Upper lobe of left lung (tissue), 6 donors: ENCODE data around the gene SIL1. TPM values are rescaled to one million over a fixed set of nuclear protein-coding genes. Genes with fewer than 3 reads are reported as not detected.
A peak's percentile ranks its signal among the peaks of the same experiment; 100 is the strongest.

ENCODE experiments used
- ATAC-seq, 2 donors: fragments of 200-7000 bp; cut with Tn5 transposase; one replicate each; pipeline ENCODE4 v1.9.1; 2022; ENCODE audit warnings: mild to moderate bottlenecking in 2 of 2, moderate library complexity in 2 of 2; ENCODE audit not compliant: low FRiP score in 2 of 2
- DNase-seq, 2 donors: peaks; one replicate each; pipeline ENCODE4 v3.0.0-alpha.2; 2019 to 2020
- H3K27ac ChIP-seq, 4 donors: fragments of 200-600 bp; sonication (generic); one replicate each; pipeline ENCODE4 v1.5.1; 2016 to 2019
- H3K27me3 ChIP-seq, 4 donors: fragments of 200-600 bp; sonication (generic); one replicate each; pipeline ENCODE4 v1.5.1; 2017 to 2019
- H3K36me3 ChIP-seq, 4 donors: fragments of 200-600 bp; sonication (generic); one replicate each; pipeline ENCODE4 v1.5.1; 2016 to 2019
- H3K4me1 ChIP-seq, 4 donors: fragments of 200-600 bp; sonication (generic); one replicate each; pipeline ENCODE4 v1.5.1; 2018 to 2019
- H3K4me3 ChIP-seq, 4 donors: fragments of 200-600 bp; sonication (generic); one replicate each; pipeline ENCODE4 v1.5.1; 2017 to 2019; ENCODE audit warnings: mild to moderate bottlenecking in 2 of 4, moderate library complexity in 1 of 4
- H3K9me3 ChIP-seq, 4 donors: fragments of 200-600 bp; sonication (generic); one replicate each; pipeline ENCODE4 v1.5.1; 2018 to 2019
- CTCF ChIP-seq, 6 experiments: fragments of 450-650 bp in 4 of 6; fragments of 200-600 bp in 2 of 6; sonication (generic) in 2 of 6; IDR thresholded peaks; one replicate each; pipeline ENCODE4 v1.5.1; 2016 to 2019; ENCODE audit warnings: antibody characterized with exemption in 6 of 6
- EP300 ChIP-seq, 4 donors: sonication (generic); formaldehyde crosslinking; IDR thresholded peaks; one replicate each; pipeline ENCODE4 v1.5.1; 2017; ENCODE audit warnings: antibody characterized with exemption in 4 of 4, control low read depth in 2 of 4
- POLR2A ChIP-seq, 4 donors: fragments of 450-650 bp; IDR thresholded peaks; one replicate each; pipeline ENCODE4 v1.5.1; 2016 to 2017; ENCODE audit warnings: antibody characterized with exemption in 4 of 4, mild to moderate bottlenecking in 2 of 4
- POLR2AphosphoS5 ChIP-seq, 2 donors: sonication (generic); formaldehyde crosslinking; IDR thresholded peaks; one replicate each; pipeline ENCODE4 v1.5.1; 2017; ENCODE audit warnings: antibody characterized with exemption in 2 of 2
- WGBS, 2 donors: methylation state at CpG; one replicate each; pipeline ENCODE4 v1.1.5; 2017 to 2018; 5-methylcytosine and 5-hydroxymethylcytosine counted together
- total RNA-seq, 6 donors: library from RNA; depleted of rRNA in 4 of 6; stranded (reverse); fragments of >200 nt in 4 of 6; gene quantifications; one replicate each; pipeline versions ENCODE4 v1.1.0 to v1.2.1, GENCODE V29; 2016 to 2021
- donor health status: DM: no; HTN: no; CAD: no; lungs with moderate emphysema.
- donor health status: DM: no; HTN: yes; CAD: no; lungs with severe emphysema.

SIL1 gene
- total RNA-seq, 6 donors from 2014 or later: 30.2 to 83.8 (median 51.2) TPM

- TF ChIP-seq EP300 (IDR thresholded peaks at IDR 0.05): no peak
- no peak for TF ChIP-seq POLR2A (IDR thresholded peaks at IDR 0.05)
- no peak for TF ChIP-seq POLR2AphosphoS5 (IDR thresholded peaks at IDR 0.05)
- no peak for TF ChIP-seq CTCF (IDR thresholded peaks at IDR 0.05)
- H3K36me3 ChIP-seq: no peaks in the 10 kb centered on the region
- no peak overlapping the region for H3K4me3 ChIP-seq
- WGBS, 2 donors: 88% methylated on average over 5 of the region's 5 CpGs
- H3K4me1 ChIP-seq: peaks cover 7 to 24% (median 11%) of the 10 kb centered on the region in 4 donors
- no peak overlapping the region for H3K27ac ChIP-seq
- H3K27me3 ChIP-seq: no peaks in the 10 kb centered on the region
- DNase-seq: peak in 1 of 2 donors; percentile 8
- ATAC-seq: no peak
- H3K9me3 ChIP-seq: no peaks in the 10 kb centered on the region
Observed at GRCh38 chr5:138969323-138970002, 228.7 kb downstream of the SIL1 start.

GRCh38 chr5:138968601-138969000, 229.6 kb downstream of the SIL1 start:
- Histone ChIP-seq H3K36me3 (no peaks in the 10 kb centered on the region), H3K27ac (no peak overlapping the region), H3K4me3 (no peak overlapping the region), H3K4me1 (peaks cover 0 to 16% (median 4%) of the 10 kb centered on the region in 4 donors), H3K9me3 (no peaks in the 10 kb centered on the region), H3K27me3 (no peaks in the 10 kb centered on the region)
- no peak for DNase-seq
- ATAC-seq: no peak
- no peak for TF ChIP-seq POLR2A (IDR thresholded peaks at IDR 0.05)
- no peak for TF ChIP-seq POLR2AphosphoS5 (IDR thresholded peaks at IDR 0.05)
- no peak for TF ChIP-seq CTCF (IDR thresholded peaks at IDR 0.05)
- TF ChIP-seq EP300 (IDR thresholded peaks at IDR 0.05): no peak
- WGBS, 2 donors: 95 to 100% methylated on average over 4 of the region's 4 CpGs

- DNase-seq: peak in 1 of 2 donors; percentile 84
Observed at GRCh38 chr5:138967791-138968448, 230.2 kb downstream of the SIL1 start.

GRCh38 chr5:138966236-138966985, 231.8 kb downstream of the SIL1 start:
- TF ChIP-seq POLR2AphosphoS5 (IDR thresholded peaks at IDR 0.05): no peak
- no peak for TF ChIP-seq POLR2A (IDR thresholded peaks at IDR 0.05)
- no peak for TF ChIP-seq EP300 (IDR thresholded peaks at IDR 0.05)
- no peak for TF ChIP-seq CTCF (IDR thresholded peaks at IDR 0.05)

More at GRCh38 chr5:138967791-138968448, 230.2 kb downstream of the SIL1 start:
- Histone ChIP-seq H3K36me3 (no peaks in the 10 kb centered on the region), H3K4me3 (no peak overlapping the region), H3K4me1 (peaks cover 0 to 18% (median 2%) of the 10 kb centered on the region in 4 donors), H3K9me3 (no peaks in the 10 kb centered on the region), H3K27ac (no peak overlapping the region), H3K27me3 (no peaks in the 10 kb centered on the region)
- peak in 1 of 2 donors; percentile 74 for ATAC-seq
- WGBS, 2 donors: 61 to 78% methylated on average over 8 to 9 of the region's 10 CpGs
- TF ChIP-seq POLR2AphosphoS5 (IDR thresholded peaks at IDR 0.05) (no peak), POLR2A (IDR thresholded peaks at IDR 0.05) (no peak), CTCF (IDR thresholded peaks at IDR 0.05) (no peak), EP300 (IDR thresholded peaks at IDR 0.05) (no peak)

More at GRCh38 chr5:138966236-138966985, 231.8 kb downstream of the SIL1 start:
- no peaks in the 10 kb centered on the region for H3K9me3 ChIP-seq
- no peak overlapping the region for H3K27ac ChIP-seq
- DNase-seq (no peak), ATAC-seq (no peak)
- no peaks in the 10 kb centered on the region for H3K36me3 ChIP-seq
- H3K4me3 ChIP-seq: no peak overlapping the region
- 92 to 98% methylated on average over 10 of the region's 10 CpGs for WGBS, 2 donors
- H3K4me1 ChIP-seq: peaks cover 0 to 20% (median 3%) of the 10 kb centered on the region in 4 donors
- H3K27me3 ChIP-seq: no peaks in the 10 kb centered on the region
